Measurements from ENCODE around the gene CCDC106. TPM values are rescaled to one million over a fixed set of nuclear protein-coding genes. Genes with fewer than 3 reads are reported as not detected.

CCDC106 gene
- total RNA-seq, 2 donors from 2014 or later: 19.1 to 30.0 TPM

DNA sequence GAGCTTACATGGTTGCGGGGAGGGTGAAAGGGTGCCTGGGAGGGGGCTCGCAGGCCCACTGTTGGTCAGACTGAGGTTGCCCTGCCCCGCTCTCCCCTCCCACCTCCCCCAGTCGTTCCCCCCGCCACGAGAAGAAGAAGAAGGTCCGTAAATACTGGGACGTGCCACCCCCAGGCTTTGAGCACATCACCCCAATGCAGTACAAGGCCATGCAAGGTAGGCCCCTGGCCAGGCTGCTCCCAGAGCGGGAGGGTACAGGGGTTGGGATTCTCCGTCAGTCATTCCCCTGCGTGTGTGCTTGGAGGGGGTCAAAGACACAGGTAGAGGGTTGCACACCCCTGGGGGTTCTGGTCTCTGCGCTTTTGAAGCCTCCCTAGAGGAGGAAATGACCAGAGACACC is 12.4 kb downstream of the CCDC106 start:
- H3K27ac ChIP-seq: no peak overlapping the region
- no peaks in the 10 kb centered on the region for H3K27me3 ChIP-seq
- H3K4me1 ChIP-seq: peaks cover 0 to 48% of the 10 kb centered on the region in 2 donors
- peaks cover 54% of the 10 kb centered on the region for H3K36me3 ChIP-seq
- DNase-seq (ENCODE audit: low spot score): no peak
- H3K9me3 ChIP-seq: no peaks in the 10 kb centered on the region
- no peak overlapping the region for H3K4me3 ChIP-seq
- TF ChIP-seq, protein P1, sequence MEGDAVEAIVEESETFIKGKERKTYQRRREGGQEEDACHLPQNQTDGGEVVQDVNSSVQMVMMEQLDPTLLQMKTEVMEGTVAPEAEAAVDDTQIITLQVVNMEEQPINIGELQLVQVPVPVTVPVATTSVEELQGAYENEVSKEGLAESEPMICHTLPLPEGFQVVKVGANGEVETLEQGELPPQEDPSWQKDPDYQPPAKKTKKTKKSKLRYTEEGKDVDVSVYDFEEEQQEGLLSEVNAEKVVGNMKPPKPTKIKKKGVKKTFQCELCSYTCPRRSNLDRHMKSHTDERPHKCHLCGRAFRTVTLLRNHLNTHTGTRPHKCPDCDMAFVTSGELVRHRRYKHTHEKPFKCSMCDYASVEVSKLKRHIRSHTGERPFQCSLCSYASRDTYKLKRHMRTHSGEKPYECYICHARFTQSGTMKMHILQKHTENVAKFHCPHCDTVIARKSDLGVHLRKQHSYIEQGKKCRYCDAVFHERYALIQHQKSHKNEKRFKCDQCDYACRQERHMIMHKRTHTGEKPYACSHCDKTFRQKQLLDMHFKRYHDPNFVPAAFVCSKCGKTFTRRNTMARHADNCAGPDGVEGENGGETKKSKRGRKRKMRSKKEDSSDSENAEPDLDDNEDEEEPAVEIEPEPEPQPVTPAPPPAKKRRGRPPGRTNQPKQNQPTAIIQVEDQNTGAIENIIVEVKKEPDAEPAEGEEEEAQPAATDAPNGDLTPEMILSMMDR (IDR thresholded peaks at IDR 0.05): no peak

DNA sequence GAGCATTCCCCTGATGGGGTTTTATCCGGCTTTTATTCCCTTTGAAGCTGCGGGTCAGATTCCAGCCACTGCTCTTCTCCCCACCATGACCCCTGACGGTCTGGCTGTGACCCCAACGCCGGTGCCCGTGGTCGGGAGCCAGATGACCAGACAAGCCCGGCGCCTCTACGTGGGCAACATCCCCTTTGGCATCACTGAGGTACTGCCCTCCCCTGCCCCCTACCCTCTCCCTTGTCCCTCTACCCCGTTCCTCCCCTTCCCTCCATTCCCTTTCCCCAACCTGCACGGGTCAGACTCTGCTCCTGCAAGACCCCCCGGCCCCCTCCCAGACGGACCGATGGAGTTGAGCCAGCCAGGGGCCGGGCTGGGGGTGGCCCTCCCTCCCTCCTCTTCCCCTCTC is 13.0 kb downstream of the CCDC106 start:
- no peak for DNase-seq (ENCODE audit: low spot score)
- Histone ChIP-seq H3K4me1 (peaks cover 0 to 43% of the 10 kb centered on the region in 2 donors), H3K27me3 (no peaks in the 10 kb centered on the region), H3K36me3 (peaks cover 60% of the 10 kb centered on the region), H3K27ac (no peak overlapping the region), H3K4me3 (no peak overlapping the region), H3K9me3 (no peaks in the 10 kb centered on the region)
- TF ChIP-seq, protein P1 (IDR thresholded peaks at IDR 0.05): no peak

DNA sequence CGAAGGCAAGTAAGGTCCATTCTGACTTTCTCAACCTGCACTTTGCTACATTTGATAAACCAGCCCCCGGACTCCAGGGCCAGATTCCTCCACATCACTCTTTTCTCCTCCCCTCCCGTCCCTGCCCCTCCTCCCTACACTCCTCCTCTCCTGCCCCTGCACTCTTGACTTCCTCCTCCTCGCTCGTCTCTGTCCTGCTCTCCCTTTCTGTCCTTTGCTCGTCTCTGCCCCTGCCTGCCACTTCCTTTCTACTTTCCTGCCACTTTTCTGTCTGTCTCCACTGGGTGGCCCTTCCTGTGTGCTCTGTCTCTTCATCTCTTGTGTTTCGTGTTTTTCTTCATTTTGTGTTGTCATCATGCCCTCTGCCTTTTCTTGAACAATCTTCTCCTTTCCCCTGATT is 13.8 kb downstream of the CCDC106 start:
- peaks cover 0 to 34% of the 10 kb centered on the region in 2 donors for H3K4me1 ChIP-seq
- TF ChIP-seq, protein P1 (IDR thresholded peaks at IDR 0.05): no peak
- no peak overlapping the region for H3K4me3 ChIP-seq
- H3K27me3 ChIP-seq: no peaks in the 10 kb centered on the region
- DNase-seq (ENCODE audit: low spot score): no peak
- H3K36me3 ChIP-seq: peaks cover 69% of the 10 kb centered on the region
- no peak overlapping the region for H3K27ac ChIP-seq
- no peaks in the 10 kb centered on the region for H3K9me3 ChIP-seq

DNA sequence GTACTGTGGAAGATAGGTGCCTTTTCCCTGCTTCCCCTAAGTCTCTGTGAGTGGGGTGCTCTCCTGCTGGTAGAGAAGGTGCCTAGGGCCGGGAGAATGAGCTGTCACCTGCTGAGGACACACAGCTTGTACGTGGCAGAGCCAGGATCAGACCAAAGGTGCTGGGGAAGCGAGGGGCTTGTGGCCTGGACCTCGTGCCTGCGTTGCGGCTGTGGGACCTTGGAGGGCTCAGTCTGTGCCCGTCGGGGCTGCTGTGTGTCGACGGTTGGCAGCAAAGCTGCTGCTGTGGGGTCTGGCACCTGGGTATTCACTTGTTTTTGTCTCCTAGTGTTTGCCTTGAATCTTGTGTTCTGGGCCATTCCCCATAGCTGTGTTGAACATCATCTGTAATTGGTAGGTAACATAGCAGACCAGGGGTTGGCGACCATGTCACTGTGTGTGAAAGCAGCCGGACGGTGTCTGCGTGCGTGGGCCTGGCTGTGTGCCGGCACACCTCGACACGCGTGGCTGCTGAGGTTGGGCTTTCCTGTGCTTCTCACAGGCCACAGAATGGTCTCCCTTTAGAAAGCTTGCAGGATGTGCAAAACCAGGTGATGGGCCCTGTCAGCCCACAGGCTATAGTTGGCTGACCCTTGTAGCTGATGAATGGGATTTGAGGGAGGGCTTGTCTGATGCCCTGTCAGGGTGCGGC is 16.0 kb downstream of the CCDC106 start:
- Histone ChIP-seq H3K9me3 (no peaks in the 10 kb centered on the region), H3K27me3 (no peaks in the 10 kb centered on the region), H3K36me3 (peaks cover 90% of the 10 kb centered on the region)

DNA sequence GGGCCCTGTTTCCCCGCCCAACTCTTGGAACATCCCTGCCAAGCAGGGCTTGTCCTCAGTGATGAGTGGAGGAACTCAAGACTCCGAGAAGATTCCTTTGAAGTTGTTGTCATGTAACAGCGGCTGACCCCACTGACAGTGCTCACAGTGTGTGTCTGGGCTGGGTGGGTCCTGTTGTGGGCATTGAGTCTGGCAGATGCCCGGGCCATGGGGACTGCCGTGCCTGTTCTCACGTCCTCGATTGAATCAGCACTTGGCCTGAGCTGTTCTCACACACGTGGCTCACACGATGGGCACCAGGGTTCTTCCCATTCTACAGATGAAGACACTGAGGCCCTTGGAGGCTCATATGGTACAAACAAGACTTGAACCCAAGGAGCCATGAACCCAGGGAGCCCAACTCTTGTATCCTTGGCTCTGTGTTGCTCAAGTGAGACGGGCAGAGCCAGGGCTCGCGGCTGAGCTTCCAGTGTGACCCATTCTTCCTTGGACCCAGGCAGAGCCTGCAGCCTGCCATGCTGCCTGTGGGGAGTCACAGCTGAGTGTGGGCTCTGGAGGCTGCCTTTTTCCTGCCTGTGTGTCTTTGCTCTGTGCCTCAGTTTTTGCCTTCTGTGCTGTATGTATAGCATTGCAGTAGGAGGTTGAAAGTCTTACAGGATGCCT is 18.5 kb downstream of the CCDC106 start:
- peaks cover 0 to 4% of the 10 kb centered on the region in 2 donors for H3K4me1 ChIP-seq
- no peaks in the 10 kb centered on the region for H3K9me3 ChIP-seq
- H3K27me3 ChIP-seq: no peaks in the 10 kb centered on the region
- DNase-seq (ENCODE audit: low spot score): no peak
- TF ChIP-seq, protein P1 (IDR thresholded peaks at IDR 0.05): no peak
- peaks cover 89% of the 10 kb centered on the region for H3K36me3 ChIP-seq
- no peak overlapping the region for H3K27ac ChIP-seq
- no peak overlapping the region for H3K4me3 ChIP-seq

More for the DNA sequence above, 16.0 kb downstream of the CCDC106 start:
- H3K27ac ChIP-seq: no peak overlapping the region
- no peak overlapping the region for H3K4me3 ChIP-seq
- TF ChIP-seq, protein P1 (IDR thresholded peaks at IDR 0.05): no peak
- H3K4me1 ChIP-seq: peaks cover 0 to 13% of the 10 kb centered on the region in 2 donors
- no peak for DNase-seq (ENCODE audit: low spot score)

Measured in right atrium auricular region (tissue), 2 donors.